C4-2B (cell line): Measurements from ENCODE around the gene TPK1.

ENCODE experiments used
- H3K27ac ChIP-seq: fragments of 450-650 bp; 2 replicates; pipeline ENCODE4 v1.5.1; 2017
- CTCF ChIP-seq: fragments of 450-650 bp; conservative IDR thresholded peaks from 2 replicates; pipeline ENCODE4 v1.5.1; 2017; ENCODE audit warnings: mild to moderate bottlenecking
- ZFX ChIP-seq: fragments of 450-650 bp; IDR thresholded peaks from 2 replicates; pipeline ENCODE4 v1.6.1; 2017

The TPK1 gene

GRCh38 chr7:144720710-144721109 is 115.1 kb downstream of the TPK1 start:
- H3K27ac ChIP-seq, result no peak overlapping the region

GRCh38 chr7:144720149-144720548 is 115.7 kb downstream of the TPK1 start:
- no peak overlapping the region for H3K27ac ChIP-seq
- TF ChIP-seq ZFX (no peak), CTCF (no peak)

More at GRCh38 chr7:144720710-144721109, 115.1 kb downstream of the TPK1 start:
- TF ChIP-seq ZFX (no peak), CTCF (no peak)

- H3K27ac ChIP-seq, result no peak overlapping the region
- TF ChIP-seq ZFX (no peak), CTCF (no peak)
Measured at GRCh38 chr7:144717720-144718119, 118.1 kb downstream of the TPK1 start.

- no peak overlapping the region for H3K27ac ChIP-seq
- TF ChIP-seq ZFX, result no peak
- TF ChIP-seq CTCF, result no peak
Measured at GRCh38 chr7:144713850-144714249, 122.0 kb downstream of the TPK1 start.

- no peak overlapping the region for H3K27ac ChIP-seq
- TF ChIP-seq CTCF, result no peak
- no peak for TF ChIP-seq ZFX
Measured at GRCh38 chr7:144710791-144711190, 125.1 kb downstream of the TPK1 start.

- TF ChIP-seq ZFX (no peak), CTCF (no peak)
Measured at GRCh38 chr7:144709066-144709465, 126.8 kb downstream of the TPK1 start.

GRCh38 chr7:144691240-144691639 is 144.6 kb downstream of the TPK1 start:
- TF ChIP-seq ZFX, result no peak
- TF ChIP-seq CTCF, result no peak

More at GRCh38 chr7:144709066-144709465, 126.8 kb downstream of the TPK1 start:
- H3K27ac ChIP-seq, result no peak overlapping the region

More at GRCh38 chr7:144691240-144691639, 144.6 kb downstream of the TPK1 start:
- H3K27ac ChIP-seq, result no peak overlapping the region
